GM18526 (cell line): ENCODE results near the gene FRMPD1.

Source experiments
- POLR2A ChIP-seq: IDR thresholded peaks from 3 replicates; pipeline ENCODE4 v1.6.1; 2011; ENCODE audit not compliant: insufficient read length; ENCODE audit errors: extremely low read depth

The FRMPD1 gene

DNA sequence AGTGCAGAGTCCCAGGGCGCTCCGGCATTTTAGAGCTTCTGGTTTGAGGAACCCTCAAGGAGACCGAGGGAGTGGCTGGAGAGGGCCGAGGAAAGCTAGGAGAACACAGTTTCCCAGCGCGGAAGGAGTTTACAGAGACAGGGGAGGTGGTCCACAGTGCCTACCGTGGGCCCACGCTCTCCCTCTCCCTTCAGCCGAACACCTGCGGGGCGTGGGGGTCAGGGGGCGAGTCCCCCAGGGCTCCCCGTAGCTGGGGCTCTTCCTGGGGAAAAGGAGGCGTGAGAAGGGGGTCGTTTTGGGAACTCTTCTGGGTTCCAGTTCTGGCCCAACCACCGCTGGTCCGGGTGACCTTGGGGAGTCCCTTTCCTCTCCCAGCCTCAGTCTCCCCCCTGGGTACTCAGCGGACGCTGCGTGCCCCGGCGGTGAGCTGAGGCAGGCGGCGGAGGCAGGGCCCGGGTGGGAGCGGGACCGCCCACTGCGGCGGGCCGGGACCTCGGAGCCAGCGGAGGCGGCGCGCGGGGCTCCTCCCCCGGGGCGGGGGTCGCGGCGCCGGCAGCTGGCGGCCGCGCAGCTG, 368 bp upstream of the FRMPD1 start:
- TF ChIP-seq POLR2A: no peak

DNA sequence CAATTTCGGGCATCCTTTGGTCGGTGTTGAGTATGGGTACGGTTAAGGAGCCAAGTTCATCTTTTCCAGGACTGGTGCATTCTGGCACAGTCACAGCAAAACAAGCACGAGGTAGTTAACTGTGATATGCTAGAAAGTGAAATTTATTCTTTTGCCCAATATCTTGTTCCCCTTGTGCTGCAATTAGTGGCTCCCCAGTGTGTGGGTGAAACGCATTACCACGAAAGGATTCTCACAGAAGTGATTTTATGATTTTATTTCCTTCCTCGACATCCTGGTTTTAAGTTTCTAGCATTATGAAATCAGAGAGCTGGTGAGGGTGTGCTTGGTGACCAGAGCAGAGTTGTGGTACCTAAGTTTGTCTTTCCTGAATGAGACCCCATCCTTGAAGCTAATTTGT, 1.5 kb downstream of the FRMPD1 start:
- no peak for TF ChIP-seq POLR2A

DNA sequence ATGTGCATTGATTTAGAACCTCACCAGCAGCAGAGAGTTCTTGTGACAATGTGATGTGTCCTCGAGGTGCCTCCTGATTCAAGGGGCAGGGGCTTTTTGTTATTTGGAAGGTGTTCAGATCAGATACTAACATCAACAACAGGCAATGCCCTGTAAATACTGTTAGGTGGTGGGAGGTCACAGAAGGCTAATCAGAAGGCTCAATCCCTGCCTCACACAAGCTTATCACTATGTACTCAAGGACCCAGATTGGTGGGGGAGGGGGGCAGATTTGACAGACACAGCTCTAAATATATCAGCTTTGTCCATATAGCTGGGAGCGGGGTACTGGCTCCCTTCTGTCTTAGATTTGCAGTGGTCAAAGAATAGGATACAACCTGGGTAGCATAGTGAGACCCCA, 2.6 kb downstream of the FRMPD1 start:
- TF ChIP-seq POLR2A: no peak

DNA sequence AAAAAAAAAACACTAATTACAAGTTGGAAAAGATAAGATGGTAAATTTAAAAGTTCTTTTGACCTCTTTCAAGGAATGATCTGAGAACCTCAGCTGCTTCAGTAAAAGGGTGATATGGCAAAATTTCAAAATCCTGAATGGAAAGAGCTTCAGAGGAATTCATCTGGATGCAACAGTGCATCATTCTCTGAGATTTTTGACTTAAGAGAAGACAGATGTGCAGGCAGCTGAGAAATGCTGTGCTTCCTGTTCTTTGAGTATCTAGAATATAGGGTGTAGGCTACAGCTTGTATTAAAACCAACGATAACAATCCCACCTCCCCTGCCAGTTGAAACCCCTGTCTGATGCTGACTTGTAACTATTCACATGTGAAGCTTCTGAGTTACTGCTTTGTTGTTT, 6.2 kb downstream of the FRMPD1 start:
- no peak for TF ChIP-seq POLR2A

DNA sequence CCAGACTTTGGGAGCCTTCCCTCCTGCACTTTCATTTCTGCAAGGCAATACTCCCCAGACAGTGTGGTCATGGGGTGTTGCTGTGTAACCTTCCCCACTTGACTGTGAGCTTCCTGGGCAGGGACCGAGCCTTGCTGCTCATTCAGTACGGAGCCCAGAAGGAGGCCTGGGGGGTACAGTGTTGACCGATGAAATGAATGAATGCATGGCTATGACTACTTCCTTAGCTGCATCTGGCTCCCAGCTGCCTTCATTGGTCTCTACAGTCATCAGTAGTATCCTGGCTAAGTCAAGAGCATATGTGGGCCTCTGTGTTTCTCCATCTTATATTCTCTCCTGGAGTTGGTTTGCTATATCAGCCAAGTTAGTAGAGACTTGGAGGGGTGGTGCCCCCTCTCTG, 9.9 kb downstream of the FRMPD1 start:
- TF ChIP-seq POLR2A: no peak

DNA sequence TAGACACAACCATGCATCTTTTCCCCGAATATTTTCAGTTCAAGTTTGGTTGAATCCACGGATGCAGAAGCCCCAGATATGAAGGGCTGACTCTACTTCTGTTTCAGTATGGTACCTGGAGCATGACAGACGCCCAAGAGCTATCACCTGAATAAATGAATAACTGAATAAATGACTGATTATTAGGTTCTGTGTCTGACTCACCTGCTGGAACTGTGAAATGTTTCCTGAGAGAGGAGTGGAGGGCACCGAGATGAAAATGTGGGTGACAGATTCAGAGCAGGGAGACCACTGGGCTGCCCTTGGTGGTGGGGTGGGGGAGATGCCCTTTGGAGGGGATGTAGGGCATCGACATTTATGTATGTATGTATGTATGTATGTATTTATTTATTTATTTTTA, 13.2 kb downstream of the FRMPD1 start:
- no peak for TF ChIP-seq POLR2A

DNA sequence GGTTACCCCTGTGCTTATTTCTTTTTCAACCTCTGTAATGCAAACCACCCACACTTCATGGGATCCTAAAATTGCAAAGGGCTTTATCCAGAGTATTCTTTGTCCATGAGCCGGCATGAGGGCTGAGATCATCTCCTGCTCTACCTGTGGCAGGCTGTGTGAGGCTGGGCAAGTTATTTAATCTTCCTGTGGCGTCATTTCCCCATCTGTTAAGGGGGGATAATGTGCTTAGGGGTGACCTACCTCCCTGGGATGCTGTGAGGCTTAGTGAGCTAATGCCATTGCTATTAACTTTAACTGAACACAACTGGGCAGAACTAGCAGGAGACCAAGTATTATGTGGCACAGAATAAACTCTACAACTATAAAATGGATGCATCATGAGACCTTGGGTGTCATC, 17.0 kb downstream of the FRMPD1 start:
- no peak for TF ChIP-seq POLR2A

DNA sequence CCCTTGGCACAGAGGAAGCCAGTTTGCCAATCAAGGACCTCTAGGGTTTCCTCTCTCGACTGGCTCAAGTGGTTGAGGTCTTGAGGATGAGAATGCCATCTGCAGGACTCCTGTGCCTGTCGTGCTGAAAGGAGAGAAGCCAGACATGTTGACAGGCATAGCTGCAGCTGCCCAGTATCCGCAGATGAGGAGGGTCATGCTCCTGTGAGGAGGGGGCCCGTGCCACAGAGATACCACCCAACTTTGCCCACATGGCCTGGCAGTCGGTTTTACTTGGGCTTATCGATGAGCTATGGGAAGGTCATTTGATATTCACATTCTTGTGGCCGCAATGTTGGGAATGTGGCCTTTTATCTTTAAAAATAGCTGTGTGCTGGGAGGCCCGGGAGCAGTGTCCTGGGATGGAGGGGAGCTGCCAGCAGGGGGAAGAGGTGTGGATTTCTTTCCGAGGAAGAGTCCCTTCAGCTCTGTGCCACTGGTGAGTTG, 17.4 kb downstream of the FRMPD1 start:
- TF ChIP-seq POLR2A: no peak

DNA sequence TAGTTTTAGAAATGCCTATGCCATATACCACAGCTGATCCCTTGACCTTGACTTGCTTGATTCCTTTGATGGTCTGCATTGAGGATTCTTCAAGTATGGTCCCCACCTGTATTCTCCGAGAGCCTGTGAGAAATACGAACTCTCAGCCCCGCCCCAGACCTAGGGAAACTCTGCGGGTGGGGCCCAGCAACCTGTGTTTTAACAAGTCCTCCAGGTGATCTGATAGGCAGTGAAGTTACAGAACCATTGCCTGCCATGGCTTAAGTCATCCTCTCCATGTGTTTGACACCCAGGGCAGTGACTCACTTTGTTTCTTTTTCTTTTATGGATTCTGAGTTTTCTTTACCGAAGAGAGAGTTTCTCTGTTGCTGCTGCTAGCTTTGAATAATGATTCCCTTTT, 18.5 kb downstream of the FRMPD1 start:
- TF ChIP-seq POLR2A: no peak

DNA sequence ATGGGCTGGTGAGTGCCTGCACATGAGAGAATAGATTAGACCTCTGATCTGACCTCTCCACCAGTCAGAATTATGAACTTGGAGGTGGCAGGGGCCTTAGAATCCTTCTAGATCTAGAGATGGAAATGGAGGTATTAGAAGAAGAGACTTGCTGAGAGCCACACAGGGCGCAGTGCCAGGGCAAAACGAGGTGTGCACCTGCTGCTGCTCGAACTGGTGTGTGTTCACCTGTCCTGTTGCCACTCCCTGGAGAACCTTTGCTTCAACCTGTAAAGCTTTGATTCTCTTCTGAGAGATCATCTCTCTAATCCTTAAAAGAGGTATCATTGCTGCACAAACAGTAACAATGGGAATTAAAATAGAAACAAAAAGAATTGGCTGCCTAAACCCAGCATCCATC, 24.9 kb downstream of the FRMPD1 start:
- TF ChIP-seq POLR2A: no peak

DNA sequence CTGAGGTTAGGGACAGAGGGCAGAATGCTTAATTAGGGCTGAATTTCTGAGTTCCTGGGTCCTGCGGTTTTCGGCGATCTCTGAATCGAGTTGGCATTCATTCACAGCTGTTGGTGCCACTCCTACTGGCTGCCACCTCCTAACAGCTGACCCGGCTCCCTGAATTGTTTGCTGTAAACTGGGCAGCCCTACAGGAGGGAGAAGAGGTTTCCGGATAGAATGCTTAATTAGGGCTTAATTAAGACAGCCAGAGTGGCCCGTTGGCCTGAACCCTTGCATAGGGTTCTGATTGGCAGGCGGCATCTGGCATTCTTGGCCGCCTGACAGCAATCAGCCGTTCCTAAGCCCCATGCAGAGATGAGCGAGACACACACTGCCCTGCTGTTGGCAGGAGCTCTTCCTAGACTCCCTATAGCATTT, 25.7 kb downstream of the FRMPD1 start:
- TF ChIP-seq POLR2A: no peak

DNA sequence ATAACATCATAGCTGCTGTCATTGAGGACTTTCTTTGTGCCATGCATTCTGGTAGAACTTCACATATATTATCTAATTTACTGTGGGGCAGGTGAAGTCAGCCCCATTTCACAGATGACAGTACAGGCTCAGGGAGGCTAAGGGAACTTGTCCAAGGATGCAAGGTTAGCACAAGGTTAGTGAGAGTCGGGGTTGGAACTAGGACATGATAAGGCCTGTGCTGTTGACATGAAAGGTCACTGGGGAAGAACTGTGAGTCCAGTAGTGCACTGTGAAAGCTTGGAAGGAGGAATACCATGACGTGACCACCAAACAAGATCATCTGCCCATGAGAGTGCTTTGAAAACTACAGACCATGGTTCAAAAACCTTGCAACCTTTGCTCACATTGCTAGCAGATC, 26.7 kb downstream of the FRMPD1 start:
- no peak for TF ChIP-seq POLR2A

DNA sequence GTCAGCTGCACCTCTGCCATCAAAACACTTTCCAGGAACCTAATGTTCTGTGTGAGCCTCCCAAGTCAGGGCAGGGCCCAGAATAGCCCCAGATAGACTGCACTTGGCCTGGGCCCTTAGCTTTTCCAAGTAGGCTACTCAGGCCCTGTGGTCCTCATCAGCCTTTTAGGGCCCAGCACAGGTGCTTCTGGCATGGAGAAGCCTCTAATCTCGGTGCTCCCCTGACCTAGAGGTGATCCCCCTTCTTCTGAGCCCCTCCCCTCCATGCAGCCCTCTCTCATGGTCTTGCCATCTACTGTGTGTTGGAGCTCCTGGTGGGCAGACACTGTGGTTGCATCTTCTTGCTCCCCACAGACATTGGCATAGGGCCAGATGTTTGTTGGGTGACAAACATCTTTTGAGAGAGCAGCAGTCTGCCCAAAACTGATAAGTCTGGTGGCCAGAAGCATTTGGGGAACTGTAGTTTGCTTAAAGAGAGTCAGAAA, 28.1 kb downstream of the FRMPD1 start:
- TF ChIP-seq POLR2A: no peak

DNA sequence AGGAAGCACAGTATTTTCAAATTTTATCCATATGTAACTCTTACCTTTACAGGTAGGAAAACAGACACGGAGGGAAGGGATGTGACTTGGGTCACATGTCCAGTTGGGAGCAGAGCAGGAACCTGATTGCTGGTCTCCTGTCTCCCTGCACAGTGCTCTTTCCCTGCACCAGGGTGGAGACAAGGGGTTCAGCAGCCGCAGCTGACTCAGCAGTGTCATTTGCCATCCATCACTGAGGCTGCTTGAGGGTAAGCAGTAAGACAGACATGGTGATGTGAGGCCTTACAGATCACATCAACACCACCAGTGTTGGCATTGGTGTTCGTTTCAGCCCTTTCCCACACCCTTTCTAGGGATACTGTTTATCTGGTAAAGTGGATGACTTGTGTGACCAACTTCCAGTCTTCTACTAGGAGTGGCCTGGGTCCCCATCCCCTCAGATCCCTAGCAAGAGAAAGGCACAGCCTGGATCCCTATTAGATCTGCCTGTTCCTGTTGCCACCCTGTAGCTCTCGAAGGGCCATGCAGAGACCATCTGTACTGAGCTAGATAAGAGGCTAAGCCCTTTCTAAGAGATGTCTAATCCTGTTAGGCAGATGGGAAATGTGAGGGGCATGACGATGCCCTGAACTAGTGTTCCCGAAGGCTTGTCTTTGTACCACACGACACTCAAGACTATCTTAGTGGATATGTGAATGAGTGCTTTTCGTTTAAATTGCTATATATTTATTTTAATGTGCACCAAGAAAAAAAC, 29.1 kb downstream of the FRMPD1 start:
- no peak for TF ChIP-seq POLR2A

DNA sequence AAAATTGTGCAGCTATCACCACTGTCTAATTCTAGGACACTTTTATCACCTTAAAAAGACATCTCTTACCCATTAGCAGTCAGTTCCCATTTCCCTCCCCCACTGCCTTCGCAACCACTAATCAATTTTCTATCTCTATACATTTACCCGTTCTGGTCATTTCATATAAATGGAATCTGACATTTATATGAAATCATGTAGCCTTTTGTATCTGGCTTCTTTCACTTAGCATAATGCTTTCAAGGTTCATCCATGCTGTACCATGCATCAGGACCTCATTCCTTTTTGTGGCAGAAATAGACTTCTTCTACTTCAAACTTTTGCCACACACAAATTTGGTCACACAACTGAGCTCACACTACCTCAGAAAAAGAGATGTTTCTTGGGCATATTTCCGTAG, 32.2 kb downstream of the FRMPD1 start:
- TF ChIP-seq POLR2A: no peak

DNA sequence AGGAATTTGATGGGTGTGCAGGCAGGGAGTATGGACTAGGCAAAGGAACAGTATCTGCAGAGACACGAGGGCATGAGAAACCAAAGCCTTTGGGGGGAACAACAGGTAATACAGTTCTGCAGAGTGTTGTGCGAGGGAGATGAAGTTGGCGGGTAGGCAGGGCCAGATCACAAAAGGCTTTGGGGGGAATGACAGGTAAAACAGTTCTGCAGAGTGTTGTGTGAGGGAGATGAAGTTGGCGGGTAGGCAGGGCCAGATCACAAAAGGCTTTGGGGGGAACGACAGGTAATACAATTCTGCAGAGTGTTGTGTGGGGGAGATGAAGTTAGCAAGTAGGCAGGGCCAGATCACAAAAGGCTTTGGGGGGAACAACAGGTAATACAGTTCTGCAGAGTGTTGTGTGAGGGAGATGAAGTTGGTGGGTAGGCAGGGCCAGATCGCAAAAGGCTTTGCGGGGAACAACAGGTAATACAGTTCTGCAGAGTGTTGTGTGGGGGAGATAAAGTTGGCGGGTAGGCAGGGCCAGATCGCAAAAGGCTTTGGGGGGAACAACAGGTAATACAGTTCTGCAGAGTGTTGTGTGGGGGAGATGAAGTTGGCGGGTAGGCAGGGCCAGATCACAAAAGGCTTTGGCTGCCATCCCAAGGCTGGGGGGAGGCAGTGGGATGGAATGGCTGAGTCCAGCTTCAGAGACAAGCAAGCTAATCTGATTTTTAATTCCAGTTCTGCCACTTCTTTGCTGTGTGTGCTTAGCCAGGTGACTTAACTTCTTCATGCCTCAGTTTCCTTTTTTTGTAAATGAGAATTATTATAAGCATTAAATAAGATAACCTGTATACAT, 33.0 kb downstream of the FRMPD1 start:
- no peak for TF ChIP-seq POLR2A
